Measurements from ENCODE around the gene KIF22.

GRCh38 chr16:29815793-29816693 lies 25.5 kb downstream of the KIF22 start, which contains the start of gene PAGR1:
- peak; percentile 89 for TF ChIP-seq POLR2AphosphoS5 (IDR thresholded peaks at IDR 0.05; ENCODE audit: low read depth, low read length)
- peak; percentile 97 for TF ChIP-seq CTCF (IDR thresholded peaks at IDR 0.05)
- TF ChIP-seq REST (IDR thresholded peaks at IDR 0.05; ENCODE audit: insufficient read depth in 1 of 2, low read depth in 2 of 2, low read length in 1 of 2): no peak
